Ovary (tissue), 9 donors: Measurements from ENCODE around the gene CEMIP. TPM values are rescaled to one million over a fixed set of nuclear protein-coding genes. Genes with fewer than 3 reads are reported as not detected.
"Not testable (repeated sequence)": the region's sequence is repeated elsewhere in the genome, so short reads cannot be mapped to it uniquely, and the experiment has no call there.

Source experiments
- DNase-seq, 5 donors: peaks; one replicate each; pipeline ENCODE4 v3.0.0-alpha.2; 2019 to 2020
- H3K27ac ChIP-seq, 2 donors: fragments of 200-600 bp; one replicate each; pipeline versions ENCODE4 v1.5.1 to v1.8.0; 2019 to 2022
- H3K27me3 ChIP-seq: fragments of 200-600 bp; one replicate; pipeline ENCODE4 v1.8.0; 2022
- H3K36me3 ChIP-seq: fragments of 200-600 bp; sonication (generic); one replicate; pipeline ENCODE4 v1.5.1; 2019
- H3K4me1 ChIP-seq: one replicate; pipeline ENCODE4 v1.8.1; 2013; ENCODE audit warnings: mild to moderate bottlenecking, moderate library complexity; ENCODE audit not compliant: insufficient read depth
- H3K4me3 ChIP-seq: fragments of 200-600 bp; sonication (generic); one replicate; pipeline ENCODE4 v1.5.1; 2017
- H3K9me3 ChIP-seq, 2 donors: fragments of 200-600 bp in 1 of 2; sonication (generic) in 1 of 2; one replicate each; pipeline versions ENCODE4 v1.5.1 to v1.8.1; 2013 to 2019; ENCODE audit warnings: mild to moderate bottlenecking in 1 of 2, moderate library complexity in 1 of 2
- EP300 ChIP-seq: sonication (generic); formaldehyde crosslinking; IDR thresholded peaks from one replicate; pipeline ENCODE4 v1.6.1; 2017; ENCODE audit warnings: antibody characterized with exemption
- POLR2A ChIP-seq: fragments of 450-650 bp; IDR thresholded peaks from one replicate; pipeline ENCODE4 v1.6.1; 2017; ENCODE audit warnings: antibody characterized with exemption, mild to moderate bottlenecking, moderate library complexity
- WGBS, 3 donors: extraction: QIAGEN DNeasy Blood & Tissue Kit in 1 of 3; methylation state at CpG; one replicate each; pipeline versions ENCODE4 v1.1.5 to v1.1.7; 2013 to 2017; 5-methylcytosine and 5-hydroxymethylcytosine counted together
- intact Hi-C, 4 donors: fragments of 100-400 bp; cut with DNase I; formaldehyde crosslinking; loops; one replicate each; pipeline versions ENCODE4 v1.11.0 to v1.15.1; 2022 to 2023
- polyA plus RNA-seq, 2 donors: library from polyadenylated mRNA; stranded (reverse); fragments of 200-250 nt in 1 of 2; fragments of 350-450 nt in 1 of 2; fragmentation: Illumina TruSeq in 1 of 2; extraction: RNeasy Lipid Tissue Mini Kit (QIAGEN cat#74804) in 1 of 2; gene quantifications; one replicate each; pipeline ENCODE4 v1.2.3, GENCODE V29; 2013 to 2014
- total RNA-seq, 7 donors: library from RNA; depleted of rRNA in 2 of 7; stranded (reverse); fragments of >200 nt in 2 of 7; fragmentation: NEBNext Ultra II Directional in 3 of 7; extraction: Animal tissue kit (Norgen Biotek cat#: 25700) in 3 of 7; gene quantifications; one replicate each; pipeline versions ENCODE4 v1.1.0 to v1.2.4, GENCODE V29; 2016 to 2023
- TF ChIP-seq, protein P1 (sequence below), 3 donors: fragments of 450-650 bp in 2 of 3; fragments of 200-600 bp in 1 of 3; IDR thresholded peaks; one replicate each; pipeline versions ENCODE4 v1.5.1 to v1.8.0; 2016 to 2022; ENCODE audit warnings: antibody characterized with exemption in 3 of 3, mild to moderate bottlenecking in 1 of 3
- donor health status: DM: no; HTN: no; CAD: no; lungs with moderate emphysema.
- donor health status: DM: no; HTN: no; CAD: no.
- donor health status: Bipolar disorder and iron deficiency.
- donor health status: DM: yes; HTN: yes; CAD: no.
- donor health status: DM: no; HTN: no; CAD: no.
- donor health status: DM: yes; HTN: yes; CAD: no.

The CEMIP gene
- total and polyA plus RNA-seq, 9 donors, result 2.2 to 12.3 (median 4.7) TPM

DNA sequence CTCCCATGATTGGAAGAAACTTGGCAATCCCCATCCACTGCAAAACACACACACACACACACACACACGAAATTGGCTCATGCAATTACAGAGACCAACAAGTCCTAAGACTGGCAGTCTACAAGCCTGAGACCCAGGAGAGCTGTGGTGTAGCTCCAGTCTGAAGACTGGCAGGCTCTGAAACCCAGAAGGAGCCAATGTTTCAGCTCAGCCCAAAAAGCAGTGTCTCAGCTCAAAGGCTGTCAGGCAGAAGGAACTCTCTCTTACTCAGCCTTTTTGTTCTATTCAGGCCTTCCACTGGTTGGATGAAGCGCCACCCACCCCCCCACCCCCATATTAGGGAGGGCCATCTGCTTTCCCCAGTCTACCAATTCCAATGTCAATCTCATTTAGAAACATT, 178.4 kb downstream of the CEMIP start:
- Histone ChIP-seq H3K27me3 (no peaks in the 10 kb centered on the region), H3K4me3 (no peak overlapping the region), H3K4me1 (peaks cover 6% of the 10 kb centered on the region), H3K36me3 (no peaks in the 10 kb centered on the region), H3K9me3 (no peaks in the 10 kb centered on the region), H3K27ac (no peak overlapping the region)
- intact Hi-C loops, result no loop called here
- 78 to 87% (median 80%) methylated on average over 2 of the region's 2 CpGs for WGBS, 3 donors
- DNase-seq, result no peak
- TF ChIP-seq, protein P1, sequence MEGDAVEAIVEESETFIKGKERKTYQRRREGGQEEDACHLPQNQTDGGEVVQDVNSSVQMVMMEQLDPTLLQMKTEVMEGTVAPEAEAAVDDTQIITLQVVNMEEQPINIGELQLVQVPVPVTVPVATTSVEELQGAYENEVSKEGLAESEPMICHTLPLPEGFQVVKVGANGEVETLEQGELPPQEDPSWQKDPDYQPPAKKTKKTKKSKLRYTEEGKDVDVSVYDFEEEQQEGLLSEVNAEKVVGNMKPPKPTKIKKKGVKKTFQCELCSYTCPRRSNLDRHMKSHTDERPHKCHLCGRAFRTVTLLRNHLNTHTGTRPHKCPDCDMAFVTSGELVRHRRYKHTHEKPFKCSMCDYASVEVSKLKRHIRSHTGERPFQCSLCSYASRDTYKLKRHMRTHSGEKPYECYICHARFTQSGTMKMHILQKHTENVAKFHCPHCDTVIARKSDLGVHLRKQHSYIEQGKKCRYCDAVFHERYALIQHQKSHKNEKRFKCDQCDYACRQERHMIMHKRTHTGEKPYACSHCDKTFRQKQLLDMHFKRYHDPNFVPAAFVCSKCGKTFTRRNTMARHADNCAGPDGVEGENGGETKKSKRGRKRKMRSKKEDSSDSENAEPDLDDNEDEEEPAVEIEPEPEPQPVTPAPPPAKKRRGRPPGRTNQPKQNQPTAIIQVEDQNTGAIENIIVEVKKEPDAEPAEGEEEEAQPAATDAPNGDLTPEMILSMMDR (IDR thresholded peaks at IDR 0.05), result no peak
- TF ChIP-seq EP300, result no peak
- TF ChIP-seq POLR2A, result no peak

DNA sequence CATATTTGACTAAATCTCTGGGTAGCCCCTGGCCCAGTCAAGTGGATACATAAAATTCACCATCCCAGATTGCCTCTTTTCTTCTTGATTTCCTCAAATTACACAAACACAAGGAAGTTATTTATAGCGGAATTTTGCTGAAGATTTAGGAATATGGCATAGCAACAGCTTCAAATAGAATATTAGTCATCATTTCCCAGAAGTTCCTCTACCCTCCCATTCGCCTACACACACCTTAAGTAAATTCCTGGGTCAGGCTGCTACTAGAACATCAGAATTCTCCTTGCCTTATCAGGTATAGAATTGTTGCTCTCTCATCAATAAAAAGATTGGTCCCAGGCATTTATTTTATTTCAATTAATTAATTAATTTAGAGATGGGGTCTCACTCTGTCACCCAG, 178.8 kb downstream of the CEMIP start:
- intact Hi-C loops, result no loop called here
- 87 to 94% (median 92%) methylated on average over 2 of the region's 2 CpGs for WGBS, 3 donors
- no peak overlapping the region for H3K4me3 ChIP-seq
- TF ChIP-seq, protein P1 (IDR thresholded peaks at IDR 0.05), result no peak
- TF ChIP-seq POLR2A (no peak), EP300 (no peak)
- no peak overlapping the region for H3K27ac ChIP-seq
- H3K9me3 ChIP-seq, result no peaks in the 10 kb centered on the region
- peaks cover 6% of the 10 kb centered on the region for H3K4me1 ChIP-seq
- no peak for DNase-seq
- no peaks in the 10 kb centered on the region for H3K36me3 ChIP-seq
- no peaks in the 10 kb centered on the region for H3K27me3 ChIP-seq

DNA sequence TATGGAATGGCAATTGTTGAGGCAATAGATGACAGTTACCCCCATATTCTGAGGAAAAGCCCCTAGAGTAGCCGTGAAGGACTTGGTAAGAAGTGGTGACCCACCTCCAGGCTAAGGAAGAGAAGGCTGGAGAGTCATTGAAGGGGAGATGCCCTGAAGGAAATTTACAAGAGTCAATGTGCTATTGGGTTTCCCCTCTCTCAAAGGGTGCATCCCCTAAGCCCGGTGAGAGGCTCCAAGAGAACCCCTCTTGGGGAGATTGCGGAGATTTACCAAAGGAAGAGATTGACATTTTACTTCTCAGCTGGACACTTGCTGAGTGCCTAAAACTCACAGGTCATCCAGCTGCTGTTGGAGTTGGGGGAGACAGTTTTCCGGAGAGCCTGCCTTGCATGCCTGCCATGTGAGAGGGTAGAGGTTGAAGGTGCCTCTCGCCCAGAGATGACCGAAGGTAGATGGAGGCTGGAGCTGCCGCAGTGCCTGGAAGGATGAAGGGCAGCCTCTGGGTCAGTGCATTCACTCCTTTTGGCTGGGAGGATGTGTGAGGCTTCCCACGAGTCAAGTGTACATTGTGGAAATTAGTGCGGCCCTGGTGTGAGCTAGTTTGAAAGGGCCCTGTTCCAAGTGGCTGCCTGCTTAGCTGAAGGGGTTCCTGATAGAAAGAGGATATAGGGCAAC, 179.8 kb downstream of the CEMIP start:
- Histone ChIP-seq H3K36me3 (no peaks in the 10 kb centered on the region), H3K27ac (no peak overlapping the region), H3K9me3 (no peaks in the 10 kb centered on the region), H3K4me3 (no peak overlapping the region), H3K27me3 (no peaks in the 10 kb centered on the region), H3K4me1 (peaks cover 6% of the 10 kb centered on the region)
- TF ChIP-seq EP300, result no peak
- TF ChIP-seq POLR2A, result no peak
- TF ChIP-seq, protein P1 (IDR thresholded peaks at IDR 0.05), result no peak
- intact Hi-C loops, result no loop called here
- 97 to 99% (median 97%) methylated on average over 9 of the region's 9 CpGs for WGBS, 3 donors
- no peak for DNase-seq

DNA sequence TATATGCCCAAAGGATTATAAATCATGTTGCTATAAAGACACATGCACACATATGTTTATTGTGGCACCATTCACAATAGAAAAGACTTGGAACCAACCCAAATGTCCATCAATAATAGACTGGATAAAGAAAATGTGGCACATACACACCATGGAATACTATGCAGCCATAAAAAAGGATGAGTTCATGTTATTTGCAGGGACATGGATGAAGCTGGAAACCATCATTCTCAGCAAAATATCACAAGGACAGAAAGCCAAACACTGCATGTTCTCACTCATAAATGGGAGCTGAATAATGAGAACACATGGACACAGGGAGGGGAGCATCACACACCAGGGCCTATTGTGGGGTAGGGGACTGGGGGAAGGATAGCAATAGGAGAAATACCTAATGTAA, 186.3 kb downstream of the CEMIP start:
- H3K4me1 ChIP-seq, H3K36me3 ChIP-seq, H3K27me3 ChIP-seq, H3K4me3 ChIP-seq, H3K27ac ChIP-seq, H3K9me3 ChIP-seq, DNase-seq: not testable (repeated sequence)
- intact Hi-C loops, result loop anchor here in 3 of 4 donors (5.0 to 10.0 kb wide), 4 partner anchors 181 to 508 kb away; partner anchors contain the start of gene CEMIP (in 2 of the 3)

DNA sequence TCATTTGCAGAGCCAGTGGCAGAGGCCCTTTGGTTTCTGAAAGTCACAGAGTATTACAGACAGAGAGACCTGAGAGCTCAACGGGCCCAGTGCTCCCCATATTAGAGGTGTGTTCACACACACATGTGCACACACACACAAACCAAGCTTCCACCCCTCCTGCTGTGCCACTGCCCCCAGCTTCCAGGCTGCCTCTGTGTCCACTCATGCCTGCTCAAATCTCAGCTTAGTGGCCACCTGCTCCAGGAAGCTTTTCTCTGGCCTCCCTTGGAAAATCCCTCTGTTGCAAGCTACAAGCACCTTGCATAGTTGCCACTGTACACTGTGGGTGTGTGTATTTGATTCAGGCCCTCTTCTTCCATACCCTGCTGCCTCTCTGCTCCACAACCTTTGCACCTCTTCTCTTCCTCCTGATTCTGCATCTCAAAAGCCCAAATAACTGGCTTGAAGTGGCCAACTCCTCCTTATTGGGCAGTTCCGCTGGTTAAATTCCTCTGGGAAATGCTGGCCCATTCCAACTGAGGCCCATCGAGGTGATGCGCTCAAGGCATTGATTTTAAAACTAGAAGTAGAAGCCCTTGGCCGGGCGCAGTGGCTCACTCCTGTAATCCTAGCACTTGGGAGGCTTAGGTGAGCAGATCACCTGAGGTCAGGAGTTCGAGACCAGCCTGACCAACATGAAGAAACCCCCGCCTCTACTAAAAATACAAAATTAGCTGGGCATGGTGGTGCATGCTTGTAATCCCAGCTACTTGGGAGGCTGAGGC, 187.4 kb downstream of the CEMIP start:
- no peak for DNase-seq
- 90 to 96% (median 95%) methylated on average over 8 of the region's 8 CpGs for WGBS, 3 donors
- intact Hi-C loops, result loop anchor here in 3 of 4 donors (5.0 to 10.0 kb wide), 4 partner anchors 182 to 509 kb away; partner anchors contain the start of gene CEMIP (in 2 of the 3)
- H3K27ac ChIP-seq, result no peak overlapping the region
- H3K4me3 ChIP-seq, result no peak overlapping the region
- no peaks in the 10 kb centered on the region for H3K27me3 ChIP-seq
- H3K36me3 ChIP-seq, result no peaks in the 10 kb centered on the region
- peaks cover 3% of the 10 kb centered on the region for H3K4me1 ChIP-seq
- H3K9me3 ChIP-seq, result no peaks in the 10 kb centered on the region
- TF ChIP-seq, protein P1 (IDR thresholded peaks at IDR 0.05), result no peak
- TF ChIP-seq EP300, result no peak
- TF ChIP-seq POLR2A, result no peak
